Activated T-helper 1 cell treated with anti-CD3 and anti-CD28 coated beads, Interleukin-12 subunit alpha, Interleukin-12 subunit beta, Interleukin-2, Interleukin-4 antibody, amounts not matched to agents 30 ng/mL and 10 ng/mL and 1 ng/mL, durations not matched to agents 14 hours and 24 hours and 36 hours (primary cell): ENCODE results near the gene SCART1. TPM values are rescaled to one million over a fixed set of nuclear protein-coding genes. Genes with fewer than 3 reads are reported as not detected.
"Not testable (repeated sequence)": the region's sequence is repeated elsewhere in the genome, so short reads cannot be mapped to it uniquely, and the experiment has no call there.

Experiments
- DNase-seq: peaks from one replicate; pipeline ENCODE4 v3.0.0; 2021; ENCODE audit warnings: low spot score
- H3K27ac Mint-ChIP-seq: one replicate; pipeline ENCODE4 v1.8.0; 2021; ENCODE audit warnings: mild to moderate bottlenecking, mixed read lengths
- H3K27me3 Mint-ChIP-seq: one replicate; pipeline ENCODE4 v1.8.0; 2022; ENCODE audit warnings: mild to moderate bottlenecking, moderate library complexity, mixed read lengths; ENCODE audit not compliant: insufficient read depth
- H3K36me3 Mint-ChIP-seq: one replicate; pipeline ENCODE4 v1.8.0; 2021; ENCODE audit warnings: low read depth, mixed read lengths
- H3K4me1 Mint-ChIP-seq: one replicate; pipeline ENCODE4 v1.8.0; 2021; ENCODE audit warnings: low read depth, mixed read lengths
- H3K4me3 Mint-ChIP-seq: one replicate; pipeline ENCODE4 v1.8.0; 2021; ENCODE audit warnings: mild to moderate bottlenecking, moderate library complexity, mixed read lengths
- H3K9me3 Mint-ChIP-seq: one replicate; pipeline ENCODE4 v1.8.0; 2021; ENCODE audit warnings: mixed read lengths
- intact Hi-C: fragments of 100-400 bp; cut with micrococcal nuclease; formaldehyde crosslinking; loops from one replicate; pipeline ENCODE4 v1.15.1; 2024
- total RNA-seq: library from RNA; stranded (reverse); gene quantifications from 2 replicates; pipeline ENCODE4 v1.2.3, GENCODE V29; 2022

Gene SCART1
- total RNA-seq, 1 donor from 2014 or later, result 1.5 TPM

- no peaks in the 10 kb centered on the region for H3K9me3 Mint-ChIP-seq
- no peak overlapping the region for H3K27ac Mint-ChIP-seq
- H3K36me3 Mint-ChIP-seq, result peaks cover 5% of the 10 kb centered on the region
- no peaks in the 10 kb centered on the region for H3K4me1 Mint-ChIP-seq
- intact Hi-C loops, result no loop called here
- no peak for DNase-seq
- H3K27me3 Mint-ChIP-seq, result peaks cover 12% of the 10 kb centered on the region
- H3K4me3 Mint-ChIP-seq, result no peak overlapping the region
Observed at GRCh38 chr10:133421336-133422222, 32.2 kb upstream of the SCART1 start.

- Mint-ChIP-seq H3K36me3 (peaks cover 5% of the 10 kb centered on the region), H3K27ac (no peak overlapping the region), H3K4me3 (no peak overlapping the region), H3K4me1 (no peaks in the 10 kb centered on the region), H3K9me3 (no peaks in the 10 kb centered on the region), H3K27me3 (peaks cover 12% of the 10 kb centered on the region)
- intact Hi-C loops, result no loop called here
- no peak for DNase-seq
Observed at GRCh38 chr10:133422223-133422806, 31.4 kb upstream of the SCART1 start.

GRCh38 chr10:133422807-133423771, 30.7 kb upstream of the SCART1 start:
- peaks cover 5% of the 10 kb centered on the region for H3K36me3 Mint-ChIP-seq

GRCh38 chr10:133424102-133424501, 29.6 kb upstream of the SCART1 start:
- intact Hi-C loops, H3K27ac Mint-ChIP-seq, H3K4me3 Mint-ChIP-seq, H3K4me1 Mint-ChIP-seq, H3K9me3 Mint-ChIP-seq, H3K36me3 Mint-ChIP-seq, DNase-seq: not testable (repeated sequence)
- H3K27me3 Mint-ChIP-seq, result peaks cover 15% of the 10 kb centered on the region

More at GRCh38 chr10:133422807-133423771, 30.7 kb upstream of the SCART1 start:
- no peak for DNase-seq
- intact Hi-C loops, result no loop called here
- Mint-ChIP-seq H3K27me3 (peaks cover 12% of the 10 kb centered on the region), H3K9me3 (no peaks in the 10 kb centered on the region), H3K4me3 (no peak overlapping the region), H3K4me1 (no peaks in the 10 kb centered on the region), H3K27ac (no peak overlapping the region)

GRCh38 chr10:133424601-133425000, 29.1 kb upstream of the SCART1 start, which contains the start of gene SPRN:
SPRN (minus strand) TSS chr10:133424625; CDS start chr10:133423681, 944 bp downstream.
- DNase-seq, H3K4me1 Mint-ChIP-seq, H3K27ac Mint-ChIP-seq, H3K4me3 Mint-ChIP-seq, intact Hi-C loops, H3K36me3 Mint-ChIP-seq, H3K9me3 Mint-ChIP-seq: not testable (repeated sequence)
- peaks cover 17% of the 10 kb centered on the region for H3K27me3 Mint-ChIP-seq

GRCh38 chr10:133429571-133429970, 24.2 kb upstream of the SCART1 start:
- H3K4me3 Mint-ChIP-seq, H3K27ac Mint-ChIP-seq, H3K36me3 Mint-ChIP-seq, H3K27me3 Mint-ChIP-seq, intact Hi-C loops, DNase-seq, H3K9me3 Mint-ChIP-seq, H3K4me1 Mint-ChIP-seq: not testable (repeated sequence)

GRCh38 chr10:133431888-133432613, 21.7 kb upstream of the SCART1 start:
- H3K4me3 Mint-ChIP-seq, H3K9me3 Mint-ChIP-seq, intact Hi-C loops, H3K4me1 Mint-ChIP-seq, DNase-seq, H3K36me3 Mint-ChIP-seq, H3K27ac Mint-ChIP-seq: not testable (repeated sequence)
- H3K27me3 Mint-ChIP-seq, result peaks cover 14% of the 10 kb centered on the region

GRCh38 chr10:133432789-133433188, 21.0 kb upstream of the SCART1 start:
- H3K9me3 Mint-ChIP-seq, H3K4me1 Mint-ChIP-seq, H3K36me3 Mint-ChIP-seq, H3K4me3 Mint-ChIP-seq, DNase-seq, H3K27ac Mint-ChIP-seq, intact Hi-C loops: not testable (repeated sequence)
- H3K27me3 Mint-ChIP-seq, result peaks cover 16% of the 10 kb centered on the region

GRCh38 chr10:133438711-133439273, 15.0 kb upstream of the SCART1 start:
- no peaks in the 10 kb centered on the region for H3K36me3 Mint-ChIP-seq
- intact Hi-C loops, result no loop called here
- no peak for DNase-seq
- no peaks in the 10 kb centered on the region for H3K9me3 Mint-ChIP-seq
- H3K27me3 Mint-ChIP-seq, result peaks cover 11% of the 10 kb centered on the region
- H3K4me3 Mint-ChIP-seq, result no peak overlapping the region
- H3K27ac Mint-ChIP-seq, result no peak overlapping the region
- H3K4me1 Mint-ChIP-seq, result peaks cover 6% of the 10 kb centered on the region

- H3K9me3 Mint-ChIP-seq, result no peaks in the 10 kb centered on the region
- H3K4me1 Mint-ChIP-seq, result peaks cover 6% of the 10 kb centered on the region
- no peak for DNase-seq
- intact Hi-C loops, result no loop called here
- no peak overlapping the region for H3K4me3 Mint-ChIP-seq
- H3K27ac Mint-ChIP-seq, result no peak overlapping the region
- no peaks in the 10 kb centered on the region for H3K36me3 Mint-ChIP-seq
- peaks cover 11% of the 10 kb centered on the region for H3K27me3 Mint-ChIP-seq
Observed at GRCh38 chr10:133439517-133440461, 14.0 kb upstream of the SCART1 start.

GRCh38 chr10:133440633-133441285, 13.0 kb upstream of the SCART1 start:
- Mint-ChIP-seq H3K27me3 (peaks cover 7% of the 10 kb centered on the region), H3K9me3 (peaks cover 9% of the 10 kb centered on the region), H3K4me1 (peaks cover 6% of the 10 kb centered on the region), H3K27ac (no peak overlapping the region), H3K4me3 (no peak overlapping the region), H3K36me3 (no peaks in the 10 kb centered on the region)
- intact Hi-C loops, result no loop called here
- no peak for DNase-seq
